IPS-18c (cell line): ENCODE measurements around the gene TSPAN5.

Source experiments
- H3K4me3 ChIP-seq: 2 replicates; pipeline ENCODE4 v1.7.0; 2013; ENCODE audit warnings: low read depth, mild to moderate bottlenecking, low read length, moderate library complexity; ENCODE audit not compliant: insufficient read depth
- H3K9me3 ChIP-seq: one replicate; pipeline ENCODE4 v1.6.1; 2013; ENCODE audit warnings: mild to moderate bottlenecking, low read length, moderate library complexity; ENCODE audit not compliant: control insufficient read depth, insufficient read depth

Gene TSPAN5

DNA sequence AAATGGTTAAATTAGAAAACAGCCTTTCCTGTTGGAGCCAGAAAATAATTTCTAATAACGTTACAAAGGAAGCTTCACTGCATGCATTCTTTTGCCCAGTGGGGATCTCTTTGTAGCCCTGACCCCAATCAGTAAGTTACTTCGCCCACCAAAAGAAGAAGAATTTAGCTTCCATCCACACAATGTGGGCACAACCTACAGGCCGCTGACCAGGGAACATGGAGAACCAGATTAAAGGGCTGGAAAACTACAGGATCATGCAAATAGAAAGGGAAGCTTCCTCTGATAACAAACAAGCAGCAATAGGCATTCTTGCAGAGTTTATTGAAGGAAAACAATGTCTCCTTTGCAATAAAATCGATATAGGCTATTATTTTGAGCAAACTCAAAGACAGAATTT lies 21.3 kb upstream of the TSPAN5 start:
- Histone ChIP-seq H3K9me3 (no peaks in the 10 kb centered on the region), H3K4me3 (no peak overlapping the region)

GRCh38 chr4:98677799-98678198 lies 19.4 kb upstream of the TSPAN5 start:
- Histone ChIP-seq H3K4me3 (no peak overlapping the region), H3K9me3 (no peaks in the 10 kb centered on the region)

DNA sequence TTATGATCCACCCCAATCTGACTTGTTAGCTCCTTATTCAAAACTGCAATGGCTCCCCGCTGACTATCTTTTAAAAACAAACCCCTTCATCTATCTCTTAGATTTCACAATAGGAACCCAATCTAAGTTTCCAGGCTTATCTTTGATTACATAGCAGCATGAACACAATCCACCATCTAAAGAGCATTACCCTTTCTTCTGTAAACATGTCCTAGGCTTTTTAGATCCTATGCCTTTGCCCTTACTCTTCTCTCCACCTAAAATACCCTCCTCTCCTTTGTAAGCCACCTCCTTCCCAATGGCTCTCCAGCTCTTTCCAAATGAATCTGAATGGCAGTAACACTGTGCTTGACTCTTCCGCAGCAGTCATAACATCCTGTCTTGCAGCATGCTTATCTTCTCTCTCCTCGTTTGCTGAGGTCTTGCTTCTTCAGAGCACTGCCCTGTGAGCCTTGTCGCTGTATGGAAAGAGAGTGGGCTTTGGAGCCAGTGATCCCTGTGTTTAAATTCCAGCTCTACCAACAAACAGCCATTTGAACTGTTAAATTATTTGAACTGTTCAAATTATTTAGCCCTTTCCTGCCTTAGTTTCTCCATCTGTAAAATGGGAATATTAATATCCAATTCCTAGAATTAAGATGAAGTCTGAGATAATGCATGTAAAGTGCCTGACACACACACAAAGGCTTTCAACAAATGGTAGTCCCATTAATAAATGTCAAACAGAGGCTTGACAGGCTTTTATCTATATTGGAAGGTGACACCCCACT lies 16.2 kb upstream of the TSPAN5 start:
- Histone ChIP-seq H3K4me3 (no peak overlapping the region), H3K9me3 (no peaks in the 10 kb centered on the region)

DNA sequence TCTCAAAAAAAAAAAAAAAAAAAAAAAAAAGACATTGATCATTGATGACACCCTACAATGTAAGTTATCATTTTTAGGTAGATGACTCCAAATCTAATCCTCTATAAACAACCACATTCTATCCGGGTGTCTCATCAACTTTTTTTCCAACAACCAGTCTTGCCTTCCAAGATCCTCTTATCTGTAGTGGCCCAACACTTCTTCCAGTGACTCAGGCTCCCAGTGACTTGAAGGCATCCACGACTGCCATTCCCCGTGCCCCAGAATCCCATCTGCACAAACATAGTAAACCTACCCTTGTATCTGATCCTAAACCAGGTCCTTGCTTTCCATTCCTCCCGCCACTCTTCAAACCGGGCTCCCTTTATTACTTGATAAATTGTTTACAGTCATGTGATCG lies 15.6 kb upstream of the TSPAN5 start:
- H3K4me3 ChIP-seq = no peak overlapping the region
- H3K9me3 ChIP-seq = no peaks in the 10 kb centered on the region

DNA sequence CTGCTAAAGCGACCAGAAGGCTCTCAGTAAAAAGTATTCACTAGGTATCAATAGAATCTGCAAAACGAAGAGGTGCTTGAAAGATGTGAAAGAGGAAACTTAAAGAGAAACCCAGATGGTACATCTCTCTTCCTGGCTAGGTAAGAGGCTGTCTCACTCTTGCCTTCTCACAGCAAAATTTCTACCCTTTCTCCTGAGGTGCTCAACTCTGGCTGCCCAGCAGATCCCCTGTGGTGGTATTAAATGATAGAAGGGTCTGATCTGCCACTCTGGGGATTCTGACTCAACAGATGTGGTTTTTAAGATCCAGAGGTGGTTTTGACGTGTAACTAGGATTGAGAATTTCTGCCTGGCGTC lies 14.9 kb upstream of the TSPAN5 start:
- Histone ChIP-seq H3K9me3 (no peaks in the 10 kb centered on the region), H3K4me3 (no peak overlapping the region)

DNA sequence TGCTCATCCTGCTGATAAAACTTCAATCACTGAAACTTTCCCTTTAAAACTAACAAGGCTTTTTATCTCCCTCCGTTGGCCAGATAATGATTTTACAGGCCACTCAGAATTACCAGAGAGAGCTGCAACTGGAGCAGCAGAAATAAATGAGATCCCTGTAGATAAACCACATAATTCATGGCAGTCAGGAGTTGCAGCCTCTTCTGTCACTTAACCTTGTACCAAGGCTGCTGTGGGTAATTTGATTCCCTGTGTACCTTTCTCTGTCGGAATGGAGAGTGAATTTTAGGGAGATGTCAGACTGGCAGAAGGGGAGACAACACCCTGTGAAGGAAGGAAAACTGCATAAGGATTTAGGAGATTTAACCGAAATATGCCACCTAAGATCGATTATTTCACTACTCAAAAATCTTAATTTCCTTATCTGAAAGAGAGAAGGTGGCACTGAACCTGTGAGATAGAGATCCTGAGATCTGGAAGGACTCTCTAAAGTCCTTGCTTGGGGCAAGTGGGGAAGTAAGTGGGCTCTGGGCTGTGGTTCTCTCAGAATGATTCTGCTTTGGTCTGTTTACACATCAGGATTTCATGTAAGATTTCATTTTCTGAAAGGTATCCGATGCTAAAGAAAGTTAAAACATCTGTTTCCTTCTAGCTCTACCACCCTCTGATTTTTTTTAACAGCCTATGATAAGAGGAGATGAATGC lies 14.3 kb upstream of the TSPAN5 start:
- Histone ChIP-seq H3K4me3 (no peak overlapping the region), H3K9me3 (no peaks in the 10 kb centered on the region)

DNA sequence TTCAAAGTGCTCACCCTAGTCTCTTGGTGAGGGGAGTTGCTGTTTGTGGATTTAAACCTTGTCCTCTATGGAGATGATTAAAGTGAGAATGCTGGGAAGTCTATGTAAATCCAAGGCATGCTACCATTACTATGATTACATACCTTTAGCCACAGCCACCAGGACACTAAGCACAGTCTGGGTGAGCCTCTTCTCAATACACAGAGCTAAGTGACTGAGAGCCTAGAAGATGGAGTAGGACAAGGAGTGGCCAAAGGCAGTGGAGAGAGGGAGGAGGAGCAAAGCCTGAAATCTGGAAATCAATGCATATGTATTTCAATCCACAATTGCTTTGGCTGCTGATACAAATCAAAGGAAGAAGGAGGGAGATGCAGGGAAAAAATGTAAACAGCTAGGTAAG lies 12.7 kb upstream of the TSPAN5 start:
- Histone ChIP-seq H3K9me3 (peaks cover under 1% of the 10 kb centered on the region), H3K4me3 (no peak overlapping the region)

- Histone ChIP-seq H3K9me3 (peaks cover 8% of the 10 kb centered on the region), H3K4me3 (no peak overlapping the region)
These were observed 11.8 kb upstream of the TSPAN5 start for GRCh38 chr4:98670186-98670585.

DNA sequence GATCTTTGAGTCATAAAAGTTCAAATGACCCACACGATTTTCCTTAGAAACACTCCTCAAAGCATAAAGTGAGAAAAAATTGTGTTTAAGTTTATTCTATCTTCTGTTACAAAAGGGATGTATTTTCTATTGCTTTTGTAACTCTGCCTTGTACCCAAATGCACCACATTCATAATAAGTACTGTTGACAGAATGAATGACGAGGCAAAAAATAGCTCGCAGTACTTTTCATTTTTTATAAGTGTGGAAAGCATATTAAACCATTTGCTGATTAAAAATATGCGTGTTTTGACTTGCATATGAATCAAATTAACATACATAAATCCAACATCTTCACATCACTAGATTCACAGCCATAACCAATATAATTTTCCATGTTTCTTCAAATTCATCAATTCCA lies 11.2 kb upstream of the TSPAN5 start:
- Histone ChIP-seq H3K4me3 (no peak overlapping the region), H3K9me3 (peaks cover 12% of the 10 kb centered on the region)

- peaks cover 16% of the 10 kb centered on the region for H3K9me3 ChIP-seq
- H3K4me3 ChIP-seq = no peak overlapping the region; the same call in 1 of the 2 replicates
These were observed 6.5 kb upstream of the TSPAN5 start for GRCh38 chr4:98664959-98665358.

DNA sequence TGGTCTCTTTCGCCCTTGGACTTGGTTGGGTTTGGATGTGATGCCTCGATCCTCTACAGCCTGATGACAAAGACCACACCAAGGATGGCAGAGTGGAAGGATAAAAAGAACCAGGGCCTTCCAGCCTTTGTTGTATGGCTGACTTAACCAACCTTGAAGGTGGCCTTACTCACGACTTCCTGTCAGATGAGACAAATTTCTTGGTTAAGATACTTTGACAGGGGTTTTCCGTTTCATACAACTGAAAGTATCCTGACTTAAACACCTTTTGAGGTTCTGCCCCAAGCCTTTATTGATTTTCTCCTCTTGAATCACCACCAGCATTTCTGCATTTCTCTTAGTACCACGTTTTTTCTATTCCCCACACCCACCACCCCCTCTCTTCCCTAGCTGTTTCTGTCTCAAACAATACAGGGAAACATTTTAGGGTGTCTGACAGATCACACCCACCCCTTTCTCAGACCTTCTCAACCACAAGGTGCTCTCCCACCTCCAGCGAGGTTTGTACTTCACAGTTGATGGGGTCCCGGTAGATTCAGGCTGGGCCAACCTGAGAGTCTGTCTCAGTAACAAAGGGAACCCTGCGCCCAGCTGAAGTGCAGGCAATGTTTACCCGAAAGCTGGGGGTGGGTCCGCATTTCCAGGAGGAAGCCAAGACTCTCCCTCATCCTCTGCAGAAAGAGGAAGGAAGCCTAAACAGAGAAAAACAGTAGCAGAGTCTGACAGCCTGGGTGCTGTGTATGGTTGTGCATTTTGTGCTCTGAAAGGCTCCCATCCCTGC lies 5.0 kb upstream of the TSPAN5 start:
- no peak overlapping the region; the same call in 1 of the 2 replicates for H3K4me3 ChIP-seq
- H3K9me3 ChIP-seq = peaks cover 16% of the 10 kb centered on the region

GRCh38 chr4:98662626-98663225 lies 4.3 kb upstream of the TSPAN5 start:
- peaks cover 16% of the 10 kb centered on the region for H3K9me3 ChIP-seq
- H3K4me3 ChIP-seq = no peak overlapping the region; the same call in 1 of the 2 replicates

DNA sequence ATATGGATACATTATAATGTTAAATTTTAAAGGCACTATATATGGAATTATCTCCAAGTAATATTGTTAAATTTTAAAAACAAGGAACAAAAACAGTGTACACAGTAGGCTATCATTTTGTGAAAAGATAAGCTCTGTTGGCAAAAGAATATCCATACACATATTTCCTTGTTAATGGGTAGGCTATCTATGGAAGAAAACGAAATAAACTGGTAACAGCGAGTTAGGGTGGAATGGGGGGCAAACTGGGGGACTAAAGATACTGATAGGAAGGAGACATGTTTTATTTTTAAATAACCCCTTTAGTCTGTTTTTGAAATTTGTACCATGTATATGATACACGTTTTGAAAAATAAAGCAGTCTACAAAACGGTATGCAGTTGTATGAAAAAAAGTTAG lies 3.6 kb upstream of the TSPAN5 start:
- Histone ChIP-seq H3K9me3 (peaks cover 16% of the 10 kb centered on the region), H3K4me3 (no peak overlapping the region)

DNA sequence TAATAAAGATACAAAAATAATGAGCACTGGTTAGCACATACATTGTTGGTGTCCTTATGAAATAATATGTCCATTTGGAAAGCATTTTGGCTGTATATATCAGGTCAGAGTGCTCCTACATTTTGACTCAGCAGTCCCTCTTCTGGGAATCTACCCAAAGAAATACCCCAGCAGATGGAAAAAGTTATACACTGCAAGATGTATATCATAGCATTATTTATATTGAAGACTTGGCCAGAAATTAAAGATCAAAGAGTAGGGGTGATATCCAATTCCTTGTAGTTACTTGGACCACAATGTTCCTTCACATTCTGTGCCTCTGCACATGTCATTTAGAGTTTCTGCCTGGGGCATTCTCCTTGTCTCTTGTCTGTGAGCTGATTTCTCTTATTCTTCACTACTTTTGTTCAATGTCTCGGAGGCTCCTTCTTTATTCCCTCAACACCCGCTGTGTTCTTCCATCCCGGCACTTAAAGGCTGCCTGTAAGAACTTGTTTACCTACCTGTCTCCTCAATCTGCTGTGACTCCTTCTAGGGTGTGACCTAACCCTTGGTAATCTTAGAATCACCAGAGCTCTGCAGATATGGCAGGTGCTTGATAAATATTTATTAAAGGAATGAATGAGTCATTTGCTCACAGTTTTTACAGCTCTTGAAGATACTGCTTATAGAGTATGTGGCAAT lies 3.1 kb upstream of the TSPAN5 start:
- Histone ChIP-seq H3K9me3 (peaks cover 16% of the 10 kb centered on the region), H3K4me3 (no peak overlapping the region)

- peaks cover 5% of the 10 kb centered on the region for H3K9me3 ChIP-seq
- no peak overlapping the region; the same call in 1 of the 2 replicates for H3K4me3 ChIP-seq
These were observed 1.5 kb upstream of the TSPAN5 start for GRCh38 chr4:98659741-98660462.

DNA sequence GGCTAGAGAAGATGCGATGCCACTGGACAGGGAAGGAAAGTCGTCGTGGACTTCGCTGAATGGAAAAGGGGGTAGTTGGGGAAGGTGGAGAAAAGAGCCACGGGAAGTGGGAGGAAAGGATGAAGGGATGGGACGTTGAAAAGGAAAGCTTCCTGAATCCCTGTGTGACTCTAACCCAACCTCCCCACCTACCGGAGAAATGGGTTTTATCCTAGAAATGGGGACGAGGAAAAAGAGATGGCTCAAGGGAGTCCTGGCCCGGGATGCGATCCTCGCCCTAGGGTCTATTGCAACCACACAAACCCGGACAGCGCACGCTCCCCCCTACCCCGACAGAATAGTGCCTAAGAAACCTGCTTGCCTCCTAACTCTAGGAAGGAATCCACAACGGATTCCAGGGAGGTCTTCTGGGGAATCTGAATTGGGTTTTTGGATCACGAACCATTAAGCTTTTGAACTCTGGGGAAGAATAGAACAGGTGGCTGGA lies 738 bp upstream of the TSPAN5 start:
- Histone ChIP-seq H3K4me3 (peak overlapping the region; percentile 86), H3K9me3 (no peaks in the 10 kb centered on the region)
